ENCODE data around the gene ZNF716.
"Not testable (repeated sequence)": the region's sequence is repeated elsewhere in the genome, so short reads cannot be mapped to it uniquely, and the experiment has no call there.

ZNF716 gene

DNA sequence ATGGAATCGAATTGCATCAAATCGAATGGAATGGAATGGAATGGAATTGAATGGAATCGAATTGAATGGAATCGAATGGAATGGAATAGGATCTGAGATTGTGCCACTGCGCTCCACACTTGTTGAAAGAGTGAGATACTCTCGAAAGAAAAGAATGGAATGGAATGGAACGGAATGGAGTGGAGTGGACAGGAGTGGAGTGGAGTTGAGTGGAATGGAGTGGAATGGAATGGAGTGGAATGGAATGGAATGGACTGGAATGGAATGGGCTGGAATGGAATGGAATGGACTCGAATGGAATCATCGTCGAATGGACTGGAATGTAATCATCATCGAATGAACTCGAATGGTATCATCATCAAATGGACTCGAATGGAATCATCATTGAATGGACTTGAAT is 38.0 kb downstream of the ZNF716 start:
- no peak for DNase-seq (ENCODE audit: extremely low read depth, low read depth)
- TF ChIP-seq, protein P1, sequence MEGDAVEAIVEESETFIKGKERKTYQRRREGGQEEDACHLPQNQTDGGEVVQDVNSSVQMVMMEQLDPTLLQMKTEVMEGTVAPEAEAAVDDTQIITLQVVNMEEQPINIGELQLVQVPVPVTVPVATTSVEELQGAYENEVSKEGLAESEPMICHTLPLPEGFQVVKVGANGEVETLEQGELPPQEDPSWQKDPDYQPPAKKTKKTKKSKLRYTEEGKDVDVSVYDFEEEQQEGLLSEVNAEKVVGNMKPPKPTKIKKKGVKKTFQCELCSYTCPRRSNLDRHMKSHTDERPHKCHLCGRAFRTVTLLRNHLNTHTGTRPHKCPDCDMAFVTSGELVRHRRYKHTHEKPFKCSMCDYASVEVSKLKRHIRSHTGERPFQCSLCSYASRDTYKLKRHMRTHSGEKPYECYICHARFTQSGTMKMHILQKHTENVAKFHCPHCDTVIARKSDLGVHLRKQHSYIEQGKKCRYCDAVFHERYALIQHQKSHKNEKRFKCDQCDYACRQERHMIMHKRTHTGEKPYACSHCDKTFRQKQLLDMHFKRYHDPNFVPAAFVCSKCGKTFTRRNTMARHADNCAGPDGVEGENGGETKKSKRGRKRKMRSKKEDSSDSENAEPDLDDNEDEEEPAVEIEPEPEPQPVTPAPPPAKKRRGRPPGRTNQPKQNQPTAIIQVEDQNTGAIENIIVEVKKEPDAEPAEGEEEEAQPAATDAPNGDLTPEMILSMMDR (IDR thresholded peaks at IDR 0.05; ENCODE audit: low read depth, low read length) = no peak

DNA sequence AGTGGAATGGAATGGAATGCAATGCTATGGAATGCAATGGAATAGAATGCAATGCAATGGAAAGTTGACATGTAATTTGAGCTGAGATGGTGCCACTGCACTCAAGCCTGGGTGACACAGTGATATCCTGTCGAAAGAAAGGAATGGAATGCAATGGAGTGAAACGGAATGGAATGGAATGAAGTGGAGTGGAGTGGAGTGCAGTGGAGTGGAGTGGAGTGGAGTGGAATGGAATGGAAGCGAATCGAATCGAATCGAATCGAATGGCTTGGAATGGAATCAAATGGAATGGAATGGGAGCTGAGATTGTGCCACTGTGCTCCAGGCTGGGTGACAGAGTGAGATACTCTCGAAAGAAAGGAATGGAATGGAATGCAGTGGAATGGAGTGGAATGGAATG is 45.1 kb downstream of the ZNF716 start:
- DNase-seq (ENCODE audit: extremely low read depth, low read depth) = not testable (repeated sequence)

DNA sequence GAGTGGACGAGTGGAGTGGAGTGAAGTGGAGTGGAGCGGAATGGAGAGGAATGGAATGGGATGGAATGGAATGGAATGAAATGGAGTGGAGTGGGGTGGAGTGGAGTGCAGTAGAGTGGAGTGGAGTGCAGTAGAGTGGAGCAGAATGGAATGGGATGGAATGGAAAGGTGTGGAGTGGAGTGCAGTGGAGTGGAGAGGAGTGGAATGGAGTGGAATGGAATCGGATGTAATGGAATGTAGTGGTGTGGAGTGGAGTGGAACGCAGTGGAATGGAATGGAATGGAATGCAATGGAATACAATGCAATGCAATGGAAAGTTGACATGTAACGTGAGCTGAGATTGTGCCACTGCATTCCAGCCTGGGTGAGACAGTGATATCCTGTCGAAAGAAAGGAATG is 46.4 kb downstream of the ZNF716 start:
- TF ChIP-seq, protein P1 (IDR thresholded peaks at IDR 0.05; ENCODE audit: low read depth, low read length) = no peak

DNA sequence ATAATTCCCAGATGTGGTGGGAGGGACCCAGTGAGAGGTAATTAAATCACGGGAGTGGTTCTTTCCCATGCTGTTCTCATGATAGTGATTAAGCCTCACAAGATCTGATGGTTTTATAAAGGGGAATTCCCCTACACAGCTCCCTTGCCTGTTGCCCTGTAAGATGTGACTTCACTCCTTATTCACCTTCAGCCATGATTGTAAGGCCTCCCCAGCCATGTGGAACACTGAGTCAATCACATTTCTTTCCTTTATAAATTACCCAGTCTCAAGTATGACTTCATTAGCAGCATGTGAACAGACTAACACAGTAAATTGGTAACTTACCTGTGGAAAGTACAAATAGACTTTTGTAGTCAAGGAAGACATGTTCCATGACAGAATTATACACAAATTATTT is 55.2 kb downstream of the ZNF716 start:
- TF ChIP-seq, protein P1 (IDR thresholded peaks at IDR 0.05; ENCODE audit: low read depth, low read length) = no peak
- no peak for DNase-seq (ENCODE audit: extremely low read depth, low read depth)

More for the DNA sequence above, 46.4 kb downstream of the ZNF716 start:
- no peak for DNase-seq (ENCODE audit: extremely low read depth, low read depth)

All from AG09319 (cell line).